ENCODE results near the gene ACMSD.
"Not testable (repeated sequence)": the region's sequence is repeated elsewhere in the genome, so short reads cannot be mapped to it uniquely, and the experiment has no call there.

Gene ACMSD

GRCh38 chr2:134907441-134908116 lies 69.2 kb downstream of the ACMSD start:
- DNase-seq (ENCODE audit: low read depth in 2 of 2), result not testable (repeated sequence)

- no peak for DNase-seq (ENCODE audit: low read depth in 2 of 2)
These were observed 72.5 kb downstream of the ACMSD start for GRCh38 chr2:134910763-134911399.

GRCh38 chr2:134911400-134911785 lies 73.0 kb downstream of the ACMSD start:
- no peak for DNase-seq (ENCODE audit: low read depth in 2 of 2)

- DNase-seq (ENCODE audit: low read depth in 2 of 2), result no peak
These were observed 73.9 kb downstream of the ACMSD start for GRCh38 chr2:134912361-134912760.

- DNase-seq (ENCODE audit: low read depth in 2 of 2), result no peak
These were observed 79.0 kb downstream of the ACMSD start for GRCh38 chr2:134917360-134917865.

- peak; percentile 82 to 86 for DNase-seq (ENCODE audit: low read depth in 2 of 2)
These were observed 79.6 kb downstream of the ACMSD start for GRCh38 chr2:134917888-134918525.

- DNase-seq (ENCODE audit: low read depth in 2 of 2), result peak; percentile 99 to 100
These were observed 80.3 kb downstream of the ACMSD start, which contains the start of gene CCNT2 for GRCh38 chr2:134918526-134919340. Gene CCNT2, plus strand, starts transcription at chr2:134918822. Its CDS starts 33 bp downstream, at chr2:134918855.

GRCh38 chr2:134919341-134920210 lies 81.2 kb downstream of the ACMSD start:
- DNase-seq (ENCODE audit: low read depth in 2 of 2), result peak; percentile 30 to 34

GRCh38 chr2:134924912-134925311 lies 86.5 kb downstream of the ACMSD start:
- no peak for DNase-seq (ENCODE audit: low read depth in 2 of 2)

GRCh38 chr2:134926231-134926931 lies 88.0 kb downstream of the ACMSD start:
- DNase-seq (ENCODE audit: low read depth in 2 of 2), result no peak

GRCh38 chr2:134927195-134927594 lies 88.8 kb downstream of the ACMSD start:
- no peak for DNase-seq (ENCODE audit: low read depth in 2 of 2)

- no peak for DNase-seq (ENCODE audit: low read depth in 2 of 2)
These were observed 94.6 kb downstream of the ACMSD start for GRCh38 chr2:134932864-134933526.

GRCh38 chr2:134933732-134934131 lies 95.3 kb downstream of the ACMSD start:
- DNase-seq (ENCODE audit: low read depth in 2 of 2), result no peak

GRCh38 chr2:134934150-134934549 lies 95.7 kb downstream of the ACMSD start:
- no peak for DNase-seq (ENCODE audit: low read depth in 2 of 2)

- no peak for DNase-seq (ENCODE audit: low read depth in 2 of 2)
These were observed 96.2 kb downstream of the ACMSD start for GRCh38 chr2:134934641-134935040.

GRCh38 chr2:134936691-134937090 lies 98.3 kb downstream of the ACMSD start:
- no peak for DNase-seq (ENCODE audit: low read depth in 2 of 2)

- no peak for DNase-seq (ENCODE audit: low read depth in 2 of 2)
These were observed 105.1 kb downstream of the ACMSD start for GRCh38 chr2:134943540-134943939.

GRCh38 chr2:134944975-134945374 lies 106.6 kb downstream of the ACMSD start:
- DNase-seq (ENCODE audit: low read depth in 2 of 2), result no peak

GRCh38 chr2:134946073-134946472 lies 107.7 kb downstream of the ACMSD start:
- no peak for DNase-seq (ENCODE audit: low read depth in 2 of 2)
